NCI-H187 (cell line): ENCODE data around the gene SPOCD1.

Source experiments
- DNase-seq, 2 experiments: peaks; one replicate each; lab custom pipeline; 2025; lab: John Stamatoyannopoulos, UW

Gene SPOCD1

GRCh38 chr1:31771891-31772668 lies 43.7 kb downstream of the SPOCD1 start:
- no peak for DNase-seq

DNA sequence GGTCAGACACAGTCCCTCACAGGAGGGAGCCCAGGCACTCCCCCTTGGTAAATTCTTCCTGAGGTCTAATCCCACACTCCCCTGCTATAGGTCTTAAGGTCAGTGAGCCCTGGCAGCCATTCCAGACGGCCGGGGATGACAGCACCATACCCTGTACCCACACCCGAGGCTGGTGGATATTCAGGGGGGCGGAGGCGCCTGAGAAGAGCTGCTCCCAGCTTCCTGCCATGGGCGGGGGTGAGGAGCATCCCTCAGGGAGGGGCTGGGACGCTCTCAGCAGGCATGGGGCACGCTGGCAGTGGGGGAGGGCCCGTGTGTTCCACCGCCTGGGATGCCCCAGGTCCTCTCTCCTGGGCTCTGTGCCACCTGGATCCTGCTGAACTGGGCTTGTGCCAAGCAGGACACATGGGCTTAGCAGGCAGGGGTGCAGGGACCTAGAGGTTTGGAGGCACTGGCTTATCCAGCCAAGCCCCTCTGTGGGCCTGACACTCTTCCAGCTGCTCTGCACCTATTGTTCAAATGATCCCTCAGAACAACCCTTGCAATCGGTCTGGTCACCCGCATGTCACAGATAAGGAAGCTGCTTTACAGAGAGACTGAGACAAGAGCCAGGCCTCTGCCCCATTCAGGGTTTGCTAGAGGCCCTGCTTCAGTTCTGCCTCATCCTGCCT lies 46.0 kb downstream of the SPOCD1 start:
- no peak for DNase-seq

GRCh38 chr1:31768939-31769704 lies 46.7 kb downstream of the SPOCD1 start:
- DNase-seq: no peak

- DNase-seq: no peak
Measured at GRCh38 chr1:31768407-31768907, 47.4 kb downstream of the SPOCD1 start.

DNA sequence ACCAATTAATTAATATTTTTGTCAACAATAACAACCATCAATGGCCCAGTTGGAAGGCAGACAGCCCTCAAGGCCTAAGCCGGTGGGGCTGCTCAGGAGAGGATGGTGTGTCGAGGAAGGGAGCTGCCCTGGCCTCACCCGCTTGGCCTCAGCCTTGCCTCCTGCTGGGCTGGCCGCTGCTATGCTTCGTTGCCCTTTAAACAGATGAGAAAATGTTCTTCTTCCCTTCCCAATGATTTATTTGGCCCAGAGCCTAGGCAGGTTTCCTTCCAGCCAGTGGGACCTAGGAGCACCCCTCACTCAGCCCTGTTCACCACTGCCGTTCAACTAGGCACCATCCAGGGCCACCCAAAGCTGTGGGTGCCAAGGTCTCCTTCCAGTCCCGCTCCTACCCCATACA lies 48.6 kb downstream of the SPOCD1 start:
- DNase-seq: no peak

DNA sequence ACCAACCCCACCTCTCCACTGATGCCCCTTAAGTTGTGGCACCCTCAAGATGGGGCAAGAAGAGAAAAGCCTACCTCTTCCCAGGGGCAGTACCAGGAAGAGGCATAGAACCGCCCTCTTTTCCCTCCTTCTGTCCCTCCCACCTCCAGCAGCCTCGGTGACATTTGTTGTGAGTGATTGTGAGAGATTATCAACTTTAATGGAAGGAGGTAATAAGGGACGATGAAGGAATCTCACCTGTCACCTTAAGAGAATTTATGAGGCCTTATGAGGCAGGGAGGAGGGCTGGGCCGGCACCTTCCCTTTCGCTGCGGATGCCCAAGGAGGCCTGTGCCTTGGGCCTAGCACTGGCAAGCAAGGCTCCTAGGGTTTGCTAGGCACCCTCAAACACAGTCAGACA lies 50.3 kb downstream of the SPOCD1 start:
- no peak for DNase-seq

DNA sequence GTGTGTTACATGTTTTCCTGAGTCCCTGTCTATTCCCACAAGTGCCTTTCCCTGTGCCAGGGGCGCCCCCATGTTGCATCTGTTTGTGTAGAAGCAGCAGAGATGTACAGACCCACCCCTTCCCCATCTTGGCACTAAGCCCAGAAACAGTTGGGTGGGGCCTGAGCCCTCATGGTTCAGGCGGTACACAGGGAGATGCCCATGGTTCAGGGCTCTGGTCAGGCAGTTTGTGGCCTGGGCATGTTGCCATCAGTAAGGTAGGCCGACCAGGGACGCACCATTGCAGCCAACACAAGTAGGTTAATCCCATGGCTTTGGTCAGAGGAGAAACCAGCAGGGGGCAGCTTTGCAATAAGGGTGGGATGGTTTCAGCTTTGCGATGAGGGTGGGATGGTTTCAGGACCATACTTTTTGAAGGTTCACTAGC lies 50.8 kb downstream of the SPOCD1 start:
- DNase-seq: no peak

DNA sequence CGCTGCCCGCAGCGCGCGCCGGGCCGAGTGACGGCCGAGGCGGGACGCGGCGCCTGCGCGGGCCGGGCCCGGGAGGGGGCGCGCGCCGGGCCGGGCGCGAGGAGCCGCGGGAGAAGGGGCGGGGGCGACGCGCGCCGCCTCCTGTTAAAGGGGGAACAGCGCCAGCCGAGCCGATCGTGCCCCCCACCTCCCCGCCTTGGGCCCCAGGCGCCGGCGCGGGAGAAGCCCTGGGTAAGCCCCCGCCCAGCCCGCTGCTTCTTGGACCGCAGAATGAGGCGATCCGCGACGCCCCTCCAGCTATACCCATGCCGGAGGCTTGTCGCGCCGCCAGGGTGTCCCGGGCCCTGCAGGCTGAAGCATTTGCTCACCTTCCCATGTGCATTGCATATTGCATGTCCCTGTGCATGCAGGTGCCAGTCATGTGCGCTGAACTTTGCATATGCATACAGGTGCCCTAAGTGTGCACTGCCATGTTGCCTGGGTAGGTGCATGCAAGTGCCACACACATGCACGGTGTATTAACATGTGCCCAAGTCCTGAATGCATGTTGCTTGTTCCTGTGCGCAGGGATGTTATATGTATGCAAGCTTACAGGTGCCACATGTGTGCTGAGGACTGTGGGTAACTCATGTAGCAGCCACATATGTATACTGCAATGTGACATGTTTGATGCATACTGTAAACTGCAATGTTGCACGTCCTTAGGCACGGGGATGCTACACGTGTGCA lies 51.3 kb downstream of the SPOCD1 start, which contains the start of gene ADGRB2:
Gene ADGRB2 (minus strand): TSS at position 29 of the 729 bp plus-strand sequence. CDS start 7,119 bp downstream, outside the sequence.
- DNase-seq: no peak

- DNase-seq: no peak
Measured at GRCh38 chr1:31763671-31764311, 52.0 kb downstream of the SPOCD1 start.

- DNase-seq: peak; percentile 21 to 63
Measured at GRCh38 chr1:31762726-31763670, 52.8 kb downstream of the SPOCD1 start.

DNA sequence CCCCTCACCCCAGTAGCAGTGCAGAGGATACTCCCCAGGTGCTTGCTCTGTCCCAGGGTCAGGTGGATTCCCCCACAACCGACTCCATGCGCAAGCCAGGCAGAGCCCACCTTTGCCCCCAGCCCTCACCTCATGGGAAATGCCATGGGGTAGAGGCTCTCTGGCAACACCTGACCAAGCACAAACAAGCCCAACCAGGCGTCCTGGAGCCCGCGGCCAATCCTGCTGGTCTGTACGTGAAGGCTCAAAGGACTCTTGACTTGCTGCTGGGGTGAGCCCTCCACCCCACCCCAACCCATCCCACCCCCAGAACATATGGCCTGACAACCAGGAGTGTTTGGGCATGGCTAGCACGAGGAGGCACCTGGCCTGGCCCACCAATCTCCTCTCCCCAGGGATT lies 53.5 kb downstream of the SPOCD1 start:
- no peak for DNase-seq

DNA sequence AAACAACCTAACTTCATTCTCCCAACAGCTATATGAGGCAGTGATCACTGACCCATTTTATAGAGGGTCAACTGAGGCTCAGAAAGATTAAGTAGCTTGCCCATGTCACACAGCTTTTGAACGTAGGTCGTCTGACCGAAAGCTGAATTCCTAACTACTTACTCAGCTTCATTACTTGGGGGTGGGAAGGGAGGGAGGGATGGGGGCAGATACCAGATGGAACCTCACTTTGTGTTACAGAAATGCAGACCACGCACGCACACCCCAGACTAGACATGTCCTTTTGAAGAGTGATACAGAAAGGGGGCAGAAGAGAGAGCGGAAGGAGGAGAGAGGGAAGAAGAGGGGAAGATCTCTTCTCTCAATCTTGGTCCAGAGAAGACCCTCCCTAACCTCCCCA lies 53.9 kb downstream of the SPOCD1 start:
- DNase-seq: no peak

DNA sequence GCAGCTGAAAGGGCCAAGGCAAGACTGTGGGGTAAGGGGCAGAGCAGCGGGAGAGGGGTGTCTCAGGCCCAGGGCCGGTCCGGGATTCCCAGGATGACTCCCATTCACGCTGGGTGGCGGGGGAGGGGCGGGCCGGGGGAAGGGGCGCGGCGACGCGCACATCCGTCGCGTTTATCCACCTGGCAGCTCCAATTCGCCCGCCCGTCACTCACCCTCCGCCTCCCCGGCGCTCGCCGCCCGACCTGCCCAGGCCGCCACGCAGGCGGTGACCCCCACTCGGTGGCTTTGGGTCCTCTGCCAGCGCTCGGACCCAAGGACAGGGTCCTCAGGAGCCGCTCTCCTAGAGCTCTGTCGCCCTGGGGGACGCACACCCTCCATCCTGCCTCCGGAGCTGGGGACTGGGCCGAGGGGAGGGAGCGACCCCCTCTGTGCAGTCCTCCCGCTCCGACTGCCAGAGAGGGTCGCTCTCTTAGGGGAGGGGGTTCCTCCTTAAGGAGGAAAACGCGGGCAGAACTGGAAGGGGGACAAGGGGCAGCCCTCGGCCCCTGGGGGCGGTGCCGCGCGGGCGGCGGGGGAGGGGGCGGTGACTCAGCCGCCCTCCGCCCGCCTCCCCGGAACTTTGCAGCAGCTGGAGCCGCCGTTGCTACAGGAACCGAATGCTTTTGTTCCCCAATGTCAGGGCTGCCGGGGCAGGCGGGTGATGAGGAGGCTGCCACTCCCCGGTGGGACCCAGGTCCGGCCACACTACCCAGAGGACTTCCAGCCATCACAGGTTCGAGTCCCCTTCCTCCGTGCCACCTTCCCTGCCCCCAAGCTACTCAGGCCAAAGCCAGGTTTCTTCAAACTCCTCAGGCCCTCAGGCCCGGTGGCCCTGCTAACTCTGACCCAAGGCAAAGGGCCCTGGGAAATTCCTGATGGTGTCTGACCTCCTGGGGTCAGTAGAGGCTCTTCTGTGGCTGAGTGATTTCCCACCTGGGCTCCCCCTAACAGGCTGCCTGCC lies 55.1 kb downstream of the SPOCD1 start:
- DNase-seq: no peak

GRCh38 chr1:31759298-31760023 lies 56.4 kb downstream of the SPOCD1 start:
- DNase-seq: no peak

GRCh38 chr1:31758823-31759222 lies 57.0 kb downstream of the SPOCD1 start:
- DNase-seq: no peak

DNA sequence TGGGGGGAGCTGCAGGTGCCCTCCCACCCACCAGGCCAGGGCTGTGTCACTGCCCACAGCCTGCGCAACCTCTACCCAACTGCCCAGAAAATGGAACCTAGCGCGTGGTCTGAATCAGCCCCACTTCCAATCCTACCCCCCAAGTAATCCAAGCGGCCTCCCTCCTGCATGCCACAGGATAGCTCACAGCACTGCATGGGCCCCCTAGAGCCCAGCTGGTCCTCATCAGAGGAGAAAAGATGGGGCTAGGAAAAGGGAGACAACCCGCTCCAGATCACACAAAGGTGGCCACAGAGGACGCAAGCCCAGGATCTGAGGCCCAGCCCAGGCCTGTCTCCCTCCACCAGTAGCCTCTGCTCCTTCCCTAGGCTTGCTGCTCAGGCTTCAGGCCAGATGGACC lies 57.8 kb downstream of the SPOCD1 start:
- DNase-seq: no peak

- no peak for DNase-seq
Measured at GRCh38 chr1:31757204-31757679, 58.6 kb downstream of the SPOCD1 start.

- no peak for DNase-seq
Measured at GRCh38 chr1:31756578-31756977, 59.2 kb downstream of the SPOCD1 start.
